Measurements from ENCODE around the gene NPY. TPM values are rescaled to one million over a fixed set of nuclear protein-coding genes. Genes with fewer than 3 reads are reported as not detected.

NPY gene
- total RNA-seq, 1 donor from 2014 or later: not detected

DNA sequence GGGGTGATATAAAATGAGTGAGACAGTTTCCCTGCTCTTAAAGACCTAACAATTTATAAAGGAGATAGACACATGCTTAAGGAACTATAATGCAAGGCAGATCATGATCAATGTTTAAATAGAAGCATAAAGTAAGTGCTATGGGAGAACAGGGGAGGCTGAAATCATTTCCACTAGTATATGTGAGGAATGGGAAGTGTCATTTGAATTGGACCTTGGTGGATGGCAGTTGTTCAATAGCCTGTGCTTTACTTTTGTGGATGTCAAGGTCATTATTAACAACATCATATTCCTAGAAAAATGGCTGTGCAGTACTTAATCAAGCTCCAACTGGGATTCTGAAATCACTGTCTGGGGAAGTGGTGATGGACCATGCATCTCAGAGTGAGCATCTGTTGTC lies 14.7 kb downstream of the NPY start:
- Histone ChIP-seq H3K27ac (replicated peaks) (no peak overlapping the region), H3K4me1 (no peaks in the 10 kb centered on the region), H3K9me3 (replicated peaks) (peaks cover 10% of the 10 kb centered on the region), H3K27me3 (ENCODE audit: low read depth) (no peaks in the 10 kb centered on the region), H3K4me3 (no peak overlapping the region), H3K36me3 (no peaks in the 10 kb centered on the region)
- DNase-seq: no peak
- intact Hi-C loops (cut with micrococcal nuclease): no loop called here
- TF ChIP-seq, protein P1, sequence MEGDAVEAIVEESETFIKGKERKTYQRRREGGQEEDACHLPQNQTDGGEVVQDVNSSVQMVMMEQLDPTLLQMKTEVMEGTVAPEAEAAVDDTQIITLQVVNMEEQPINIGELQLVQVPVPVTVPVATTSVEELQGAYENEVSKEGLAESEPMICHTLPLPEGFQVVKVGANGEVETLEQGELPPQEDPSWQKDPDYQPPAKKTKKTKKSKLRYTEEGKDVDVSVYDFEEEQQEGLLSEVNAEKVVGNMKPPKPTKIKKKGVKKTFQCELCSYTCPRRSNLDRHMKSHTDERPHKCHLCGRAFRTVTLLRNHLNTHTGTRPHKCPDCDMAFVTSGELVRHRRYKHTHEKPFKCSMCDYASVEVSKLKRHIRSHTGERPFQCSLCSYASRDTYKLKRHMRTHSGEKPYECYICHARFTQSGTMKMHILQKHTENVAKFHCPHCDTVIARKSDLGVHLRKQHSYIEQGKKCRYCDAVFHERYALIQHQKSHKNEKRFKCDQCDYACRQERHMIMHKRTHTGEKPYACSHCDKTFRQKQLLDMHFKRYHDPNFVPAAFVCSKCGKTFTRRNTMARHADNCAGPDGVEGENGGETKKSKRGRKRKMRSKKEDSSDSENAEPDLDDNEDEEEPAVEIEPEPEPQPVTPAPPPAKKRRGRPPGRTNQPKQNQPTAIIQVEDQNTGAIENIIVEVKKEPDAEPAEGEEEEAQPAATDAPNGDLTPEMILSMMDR (IDR thresholded peaks at IDR 0.05; ENCODE audit: borderline replicate concordance): no peak

DNA sequence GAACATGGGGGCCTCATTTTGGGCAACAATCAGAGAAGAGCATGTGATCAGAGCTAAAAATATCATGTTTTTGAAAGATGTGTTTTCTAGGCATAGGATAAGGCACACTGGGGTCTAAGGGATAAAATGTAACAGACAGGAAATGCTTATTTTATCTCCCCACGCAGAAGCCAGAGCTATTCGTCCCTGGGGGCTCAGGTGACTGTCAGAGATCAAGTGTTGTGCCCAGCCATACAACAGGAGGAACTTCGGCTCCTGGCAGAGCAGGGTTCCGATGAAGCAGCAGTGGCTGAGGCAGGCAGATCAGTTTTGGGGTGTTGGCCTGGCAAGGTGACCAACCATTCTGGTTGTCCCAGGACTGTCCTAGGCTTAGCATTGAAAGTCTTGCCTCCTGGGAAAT lies 15.2 kb downstream of the NPY start:
- Histone ChIP-seq H3K4me1 (no peaks in the 10 kb centered on the region), H3K27me3 (ENCODE audit: low read depth) (no peaks in the 10 kb centered on the region), H3K36me3 (no peaks in the 10 kb centered on the region), H3K9me3 (replicated peaks) (peaks cover 10% of the 10 kb centered on the region), H3K27ac (replicated peaks) (no peak overlapping the region), H3K4me3 (no peak overlapping the region)
- TF ChIP-seq, protein P1 (IDR thresholded peaks at IDR 0.05; ENCODE audit: borderline replicate concordance): no peak
- intact Hi-C loops (cut with micrococcal nuclease): no loop called here
- DNase-seq: no peak

DNA sequence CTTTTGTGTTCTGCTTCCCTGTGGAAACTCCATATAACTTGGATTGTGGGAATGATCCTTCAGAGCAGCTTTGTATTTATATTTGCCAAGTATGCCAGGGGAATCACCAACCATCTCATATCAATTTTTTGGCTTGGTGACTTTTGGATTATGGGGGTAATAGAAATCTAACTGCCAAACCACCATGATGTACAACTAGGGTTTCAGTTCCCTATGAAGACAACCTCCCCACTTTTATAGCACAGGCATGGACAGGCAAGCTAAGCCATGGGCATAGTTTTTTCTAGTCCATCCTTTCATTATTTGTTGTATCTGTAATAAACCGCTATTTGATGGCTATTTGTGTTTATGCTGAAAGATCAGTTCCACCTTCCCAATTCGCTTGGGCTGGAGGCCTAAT lies 17.7 kb downstream of the NPY start:
- H3K4me1 ChIP-seq: no peaks in the 10 kb centered on the region
- no peak overlapping the region for H3K4me3 ChIP-seq
- TF ChIP-seq, protein P1 (IDR thresholded peaks at IDR 0.05; ENCODE audit: borderline replicate concordance): no peak
- peaks cover 10% of the 10 kb centered on the region for H3K9me3 ChIP-seq (replicated peaks)
- no peaks in the 10 kb centered on the region for H3K36me3 ChIP-seq
- peaks cover 12% of the 10 kb centered on the region for H3K27me3 ChIP-seq (ENCODE audit: low read depth)
- no peak for DNase-seq
- intact Hi-C loops (cut with micrococcal nuclease): no loop called here
- no peak overlapping the region for H3K27ac ChIP-seq (replicated peaks)

DNA sequence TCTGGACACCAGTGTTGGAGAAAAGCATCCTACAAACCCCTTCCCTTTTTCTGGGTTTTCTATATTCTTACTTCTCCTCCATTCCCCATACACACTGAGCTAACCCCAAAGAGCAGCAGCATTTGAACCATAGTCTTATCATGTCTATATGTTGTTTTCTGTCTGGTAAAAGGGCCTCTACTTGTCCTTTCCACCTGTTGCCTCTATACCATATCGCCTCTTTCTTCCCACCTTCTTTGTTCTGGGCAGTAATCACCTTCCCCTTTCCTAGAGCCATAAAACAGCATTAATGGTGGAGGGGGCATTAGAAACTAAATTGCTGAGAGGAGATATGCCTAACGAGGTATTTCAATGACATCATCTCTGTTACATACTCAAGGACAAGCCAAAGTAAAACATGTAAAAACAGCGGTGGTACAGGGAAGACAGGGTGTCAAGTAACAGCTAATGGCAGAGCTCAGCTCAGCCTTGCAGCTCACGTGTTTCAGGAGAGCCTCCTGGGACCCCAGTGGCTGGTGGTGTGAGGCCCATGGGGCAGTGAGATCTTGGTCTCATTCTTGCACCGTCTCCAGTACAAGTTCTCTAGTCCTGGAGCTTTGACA lies 20.6 kb downstream of the NPY start:
- H3K4me3 ChIP-seq: no peak overlapping the region
- intact Hi-C loops (cut with micrococcal nuclease): no loop called here

DNA sequence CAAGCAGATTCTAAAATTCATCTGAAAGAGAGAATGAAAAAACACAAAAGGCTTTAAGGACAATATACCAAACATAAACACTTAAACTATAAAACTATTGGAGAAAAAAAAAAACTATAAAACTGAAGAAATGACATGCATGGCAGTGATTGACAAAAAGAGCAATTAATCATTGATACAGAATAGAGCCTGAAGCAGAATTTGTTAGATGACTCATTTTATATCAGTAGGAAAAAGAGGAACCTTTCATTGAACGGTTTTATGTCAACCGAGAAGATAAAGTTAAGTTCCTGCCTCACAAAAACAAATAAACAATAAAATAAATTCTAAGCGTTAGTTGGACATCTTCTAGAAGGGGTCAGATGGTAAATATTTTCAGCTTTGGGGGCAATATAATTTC lies 23.3 kb downstream of the NPY start:
- no peaks in the 10 kb centered on the region for H3K9me3 ChIP-seq (replicated peaks)
- intact Hi-C loops (cut with micrococcal nuclease): no loop called here
- no peaks in the 10 kb centered on the region for H3K36me3 ChIP-seq
- TF ChIP-seq, protein P1 (IDR thresholded peaks at IDR 0.05; ENCODE audit: borderline replicate concordance): no peak
- no peaks in the 10 kb centered on the region for H3K4me1 ChIP-seq
- H3K27ac ChIP-seq (replicated peaks): no peak overlapping the region
- peaks cover 12% of the 10 kb centered on the region for H3K27me3 ChIP-seq (ENCODE audit: low read depth)
- DNase-seq: no peak
- no peak overlapping the region for H3K4me3 ChIP-seq

More for the DNA sequence above, 20.6 kb downstream of the NPY start:
- no peak for DNase-seq
- Histone ChIP-seq H3K27ac (replicated peaks) (no peak overlapping the region), H3K9me3 (replicated peaks) (peaks cover 10% of the 10 kb centered on the region), H3K36me3 (no peaks in the 10 kb centered on the region), H3K4me1 (no peaks in the 10 kb centered on the region), H3K27me3 (ENCODE audit: low read depth) (peaks cover 12% of the 10 kb centered on the region)
- TF ChIP-seq, protein P1 (IDR thresholded peaks at IDR 0.05; ENCODE audit: borderline replicate concordance): no peak

Measured in left ventricle myocardium inferior (tissue), 1 donor.